Nephron (organoid): ENCODE measurements around the gene EPS15.

Source experiments
- H3K27ac Mint-ChIP-seq, 3 experiments: 2 replicates each; pipeline ENCODE4 v1.8.0; 2020; ENCODE audit warnings: mixed read lengths in 3 of 3, mild to moderate bottlenecking in 2 of 3, moderate library complexity in 1 of 3
- H3K27me3 Mint-ChIP-seq: 2 replicates; pipeline ENCODE4 v1.8.0; 2021; ENCODE audit warnings: low read depth, mild to moderate bottlenecking, moderate library complexity, mixed read lengths
- H3K36me3 Mint-ChIP-seq: 2 replicates; pipeline ENCODE4 v1.8.0; 2020; ENCODE audit warnings: low read depth, mixed read lengths
- H3K4me1 Mint-ChIP-seq: 2 replicates; pipeline ENCODE4 v1.8.0; 2020; ENCODE audit warnings: mixed read lengths
- H3K4me3 Mint-ChIP-seq, 3 experiments: 2 replicates each; pipeline ENCODE4 v1.8.0; 2020; ENCODE audit warnings: mild to moderate bottlenecking in 3 of 3, mixed read lengths in 3 of 3, moderate library complexity in 2 of 3
- H3K9me3 Mint-ChIP-seq: 2 replicates; pipeline ENCODE4 v1.8.0; 2020; ENCODE audit warnings: mixed read lengths
- CTCF ChIP-seq, 3 experiments: fragments of 200-600 bp; sonication (generic); IDR thresholded peaks; one replicate each; pipeline ENCODE4 v1.5.0; 2021; ENCODE audit warnings: antibody characterized with exemption in 3 of 3; ENCODE audit not compliant: unreplicated experiment in 3 of 3

Gene EPS15

GRCh38 chr1:51551848-51552296 is 32.8 kb upstream of the EPS15 start:
- H3K27me3 Mint-ChIP-seq, result no peaks in the 10 kb centered on the region
- H3K4me3 Mint-ChIP-seq, result no peak overlapping the region
- H3K27ac Mint-ChIP-seq, result no peak overlapping the region
- no peaks in the 10 kb centered on the region for H3K4me1 Mint-ChIP-seq
- no peaks in the 10 kb centered on the region for H3K36me3 Mint-ChIP-seq
- TF ChIP-seq CTCF (IDR thresholded peaks at IDR 0.05; ENCODE audit: unreplicated experiment in 3 of 3), result no peak
- no peaks in the 10 kb centered on the region for H3K9me3 Mint-ChIP-seq

GRCh38 chr1:51551081-51551480 is 32.0 kb upstream of the EPS15 start:
- Mint-ChIP-seq H3K36me3 (no peaks in the 10 kb centered on the region), H3K4me1 (no peaks in the 10 kb centered on the region), H3K9me3 (no peaks in the 10 kb centered on the region), H3K27ac (no peak overlapping the region), H3K4me3 (no peak overlapping the region), H3K27me3 (peaks cover 4% of the 10 kb centered on the region)
- no peak for TF ChIP-seq CTCF (IDR thresholded peaks at IDR 0.05; ENCODE audit: unreplicated experiment in 3 of 3)

GRCh38 chr1:51549901-51550300 is 30.8 kb upstream of the EPS15 start:
- Mint-ChIP-seq H3K36me3 (no peaks in the 10 kb centered on the region), H3K27ac (no peak overlapping the region), H3K4me3 (no peak overlapping the region), H3K4me1 (no peaks in the 10 kb centered on the region), H3K9me3 (no peaks in the 10 kb centered on the region), H3K27me3 (peaks cover 4% of the 10 kb centered on the region)
- no peak for TF ChIP-seq CTCF (IDR thresholded peaks at IDR 0.05; ENCODE audit: unreplicated experiment in 3 of 3)

GRCh38 chr1:51549016-51549619 is 30.1 kb upstream of the EPS15 start:
- TF ChIP-seq CTCF (IDR thresholded peaks at IDR 0.05; ENCODE audit: unreplicated experiment in 3 of 3), result no peak
- Mint-ChIP-seq H3K4me3 (no peak overlapping the region), H3K27me3 (peaks cover 4% of the 10 kb centered on the region), H3K9me3 (no peaks in the 10 kb centered on the region), H3K27ac (no peak overlapping the region), H3K36me3 (no peaks in the 10 kb centered on the region), H3K4me1 (no peaks in the 10 kb centered on the region)

GRCh38 chr1:51543858-51544257 is 24.8 kb upstream of the EPS15 start:
- H3K27ac Mint-ChIP-seq, result no peak overlapping the region

More at GRCh38 chr1:51543858-51544257, 24.8 kb upstream of the EPS15 start:
- Mint-ChIP-seq H3K36me3 (no peaks in the 10 kb centered on the region), H3K4me1 (no peaks in the 10 kb centered on the region), H3K27me3 (peaks cover 4% of the 10 kb centered on the region), H3K9me3 (peaks cover 6% of the 10 kb centered on the region), H3K4me3 (no peak overlapping the region)
- TF ChIP-seq CTCF (IDR thresholded peaks at IDR 0.05; ENCODE audit: unreplicated experiment in 3 of 3), result no peak
